GM18517 (cell line): ENCODE measurements around the gene ZNF512.
"Not testable (repeated sequence)": the region's sequence is repeated elsewhere in the genome, so short reads cannot be mapped to it uniquely, and the experiment has no call there.

Experiments used
- ATAC-seq: cut with Tn5 transposase; IDR thresholded peaks from one replicate; pipeline ENCODE4 v1.9.1; 2021; ENCODE audit warnings: mild to moderate bottlenecking, moderate library complexity; ENCODE audit not compliant: unreplicated experiment

Gene ZNF512

DNA sequence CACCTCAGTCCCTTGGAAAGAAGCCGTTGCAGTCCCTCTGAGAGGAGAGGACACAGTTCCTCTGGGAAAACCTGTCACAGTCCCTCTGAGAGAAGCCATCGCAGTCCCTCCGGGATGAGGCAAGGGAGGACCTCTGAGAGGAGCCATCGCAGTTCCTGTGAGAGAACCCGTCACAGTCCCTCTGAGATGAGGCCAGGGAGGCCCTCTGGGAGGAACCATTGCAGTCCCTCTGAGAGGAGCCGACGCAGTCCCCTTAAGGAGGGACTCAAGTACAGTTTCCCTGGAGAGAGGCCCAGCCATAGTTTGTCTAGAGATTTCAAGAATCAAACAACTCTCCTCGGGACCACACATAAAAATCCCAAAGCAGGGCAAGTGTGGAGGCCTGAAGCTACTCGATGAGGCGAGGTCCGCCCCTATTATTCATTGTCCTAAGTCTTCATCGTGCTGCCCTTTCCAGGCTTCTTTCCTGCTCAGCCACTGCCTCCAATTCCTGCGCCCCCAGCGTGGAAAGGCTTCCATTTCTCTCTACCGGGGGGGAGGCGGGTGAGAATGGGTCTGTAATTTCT is 630 bp upstream of the ZNF512 start:
- ATAC-seq: no peak

DNA sequence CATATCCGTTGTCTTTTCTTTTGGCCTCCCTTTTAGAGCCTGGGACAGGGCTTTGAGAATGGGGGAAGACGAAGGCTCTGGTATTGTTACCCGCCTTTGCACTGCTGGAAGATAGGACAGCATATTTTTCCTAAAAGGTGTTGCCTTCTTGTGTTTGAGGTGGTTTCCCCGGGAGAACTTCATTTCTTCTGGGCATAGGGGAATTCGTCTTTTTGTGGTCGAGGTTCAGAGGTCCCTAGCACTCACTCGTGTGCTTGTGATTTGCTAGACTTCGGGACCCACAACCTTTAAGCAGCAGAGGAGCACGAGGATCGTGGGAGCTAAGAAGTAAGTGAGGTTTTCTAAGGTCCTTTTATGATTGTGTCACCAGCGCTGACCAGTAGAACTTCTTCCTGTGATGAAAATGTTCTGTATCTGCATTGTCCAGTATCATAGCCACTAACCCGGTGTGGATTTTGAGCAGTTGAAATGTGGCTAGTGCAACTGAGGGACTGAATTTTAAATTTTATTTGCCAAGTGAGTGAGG is 611 bp downstream of the ZNF512 start:
- ATAC-seq: no peak

DNA sequence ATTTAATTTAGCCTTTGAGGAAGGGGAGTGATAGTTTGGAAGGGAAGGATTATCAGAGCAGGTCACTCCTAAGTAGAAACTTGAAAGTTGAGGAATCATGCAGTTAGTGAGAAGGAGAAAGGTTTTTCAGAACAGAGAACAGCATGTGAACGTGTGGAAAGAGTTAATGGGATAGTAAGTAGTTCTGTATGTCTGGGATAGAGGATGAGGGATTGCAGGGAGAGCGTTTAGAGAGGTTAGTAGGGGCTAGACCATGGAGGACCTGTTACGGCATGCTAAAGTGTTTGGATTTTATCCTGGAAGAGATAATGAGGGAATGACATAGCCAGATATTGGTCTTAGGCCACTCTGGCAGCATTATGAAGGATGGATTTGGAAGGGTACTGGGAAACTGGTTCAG is 1.8 kb downstream of the ZNF512 start:
- no peak for ATAC-seq

DNA sequence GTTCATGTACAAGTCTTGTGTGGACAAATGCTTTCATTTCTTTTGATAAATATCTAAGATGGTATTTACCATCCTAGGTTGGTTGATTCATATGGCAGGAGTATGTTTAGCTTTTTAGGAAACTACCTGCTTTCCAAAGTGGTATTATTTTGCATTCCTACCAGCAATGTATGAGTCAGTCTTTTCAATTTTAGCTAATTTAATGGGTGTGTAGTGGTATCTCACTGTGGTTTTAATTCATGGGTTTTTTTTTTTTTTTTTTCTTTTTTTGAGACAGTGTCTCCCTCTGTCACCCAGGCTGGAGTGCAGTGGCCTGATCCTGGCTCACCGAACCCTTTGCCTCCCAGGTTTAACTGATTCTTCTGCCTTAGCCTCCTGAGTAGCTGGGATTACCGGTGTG is 4.2 kb downstream of the ZNF512 start:
- no peak for ATAC-seq

DNA sequence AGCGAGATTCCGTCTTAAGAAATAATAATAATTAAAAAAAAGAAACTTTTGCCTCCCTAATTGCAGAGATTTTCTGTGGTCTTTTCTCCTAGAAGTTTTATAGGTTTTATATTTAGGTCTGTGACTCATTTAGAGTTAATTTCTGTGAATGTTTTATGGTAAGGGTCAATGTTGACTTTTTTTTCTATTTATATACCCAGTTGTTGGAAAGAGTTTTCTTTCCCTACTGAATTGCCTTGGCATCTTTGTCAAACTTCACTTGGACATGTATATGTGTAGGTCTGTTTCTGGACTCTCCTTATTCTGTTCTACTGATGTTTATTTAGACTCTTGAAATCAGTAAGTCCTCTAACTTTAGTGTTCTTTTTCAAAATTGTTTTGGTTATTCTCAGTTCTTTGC is 5.5 kb downstream of the ZNF512 start:
- no peak for ATAC-seq

DNA sequence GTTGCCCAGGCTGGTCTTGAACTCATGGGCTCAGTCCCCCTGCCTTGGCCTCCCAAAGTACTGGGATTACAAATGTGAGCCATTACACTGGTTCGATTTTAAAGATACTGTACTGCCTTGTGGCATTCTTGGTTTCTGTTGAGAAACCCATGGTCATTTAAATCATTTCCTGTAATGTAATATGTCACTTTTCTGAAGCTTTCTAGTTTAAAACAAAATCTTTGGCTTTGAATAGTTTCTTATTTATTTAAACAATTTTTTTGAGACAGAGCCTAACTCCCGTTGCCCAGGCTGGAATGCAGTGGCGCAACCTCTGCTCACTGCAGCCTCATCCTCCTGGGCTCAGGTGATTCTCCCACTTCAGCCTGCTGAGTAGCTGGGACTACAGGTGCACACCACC is 8.9 kb downstream of the ZNF512 start:
- no peak for ATAC-seq

DNA sequence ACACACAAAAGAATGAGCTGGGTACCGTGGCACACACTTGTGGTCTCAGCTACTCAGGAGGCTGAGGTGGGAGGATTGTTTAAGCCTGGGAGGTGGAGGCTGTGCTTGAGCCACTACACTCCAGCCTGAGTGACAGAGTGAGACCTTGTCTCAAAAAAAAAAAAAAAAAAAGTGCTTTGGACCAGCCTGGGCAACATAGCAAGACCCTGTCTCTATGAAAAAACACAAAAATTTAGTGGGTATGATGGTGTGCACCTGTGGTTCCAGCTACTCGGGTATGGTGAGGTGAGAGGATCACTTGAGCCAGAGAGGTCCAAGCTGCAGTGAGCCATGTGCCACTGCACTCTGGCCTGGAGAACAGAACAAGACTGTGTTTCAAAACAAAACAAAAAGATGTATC is 10.4 kb downstream of the ZNF512 start:
- ATAC-seq: no peak

DNA sequence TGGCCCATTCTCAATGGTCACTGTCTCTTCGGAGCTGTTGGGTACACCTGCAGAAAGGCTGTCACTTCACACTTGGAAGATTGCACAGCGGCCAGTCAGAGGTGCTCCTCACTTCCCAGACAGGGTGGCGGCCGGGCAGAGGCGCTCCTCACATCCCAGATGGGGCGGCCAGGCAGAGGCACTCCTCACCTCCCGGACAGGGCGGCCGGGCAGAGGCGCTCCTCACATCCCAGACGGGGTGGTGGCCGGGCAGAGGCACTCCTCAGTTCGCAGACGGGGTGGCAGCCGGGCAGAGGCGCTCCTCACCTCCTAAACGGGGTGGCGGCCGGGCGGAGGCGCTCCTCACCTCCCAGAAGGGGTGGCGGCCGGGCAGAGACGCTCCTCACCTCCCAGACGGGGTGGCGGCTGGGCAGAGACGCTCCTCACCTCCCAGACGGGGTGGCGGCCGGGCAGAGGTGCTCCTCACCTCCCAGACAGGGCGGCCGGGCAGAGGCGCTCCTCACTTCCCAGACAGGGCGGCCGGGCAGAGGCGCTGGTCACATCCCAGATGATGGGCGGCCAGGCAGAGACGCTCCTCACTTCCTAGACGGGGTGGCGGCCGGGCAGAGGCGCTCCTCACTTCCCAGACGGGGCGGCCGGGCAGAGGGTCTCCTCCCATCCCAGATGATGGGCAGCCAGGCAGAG is 11.3 kb downstream of the ZNF512 start:
- ATAC-seq: not testable (repeated sequence)

DNA sequence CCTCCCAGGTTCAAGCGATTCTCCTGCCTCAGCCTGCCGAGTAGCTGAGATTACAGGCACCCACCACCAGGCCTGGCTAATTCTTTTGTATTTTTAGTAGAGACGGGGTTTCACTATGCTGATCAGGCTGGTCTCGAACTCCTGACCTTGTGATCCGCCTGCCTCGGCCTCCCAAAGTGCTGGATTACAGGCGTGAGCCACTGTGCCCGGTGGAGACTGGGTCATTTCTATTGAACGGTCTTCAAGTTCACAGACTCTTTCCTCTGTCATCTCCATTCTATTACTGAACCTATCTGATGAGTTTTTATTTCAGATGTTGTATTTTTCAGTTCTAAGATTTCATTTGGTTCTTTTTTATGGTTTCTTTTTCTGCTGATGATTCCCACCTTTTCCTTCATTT is 12.6 kb downstream of the ZNF512 start:
- ATAC-seq: not testable (repeated sequence)

DNA sequence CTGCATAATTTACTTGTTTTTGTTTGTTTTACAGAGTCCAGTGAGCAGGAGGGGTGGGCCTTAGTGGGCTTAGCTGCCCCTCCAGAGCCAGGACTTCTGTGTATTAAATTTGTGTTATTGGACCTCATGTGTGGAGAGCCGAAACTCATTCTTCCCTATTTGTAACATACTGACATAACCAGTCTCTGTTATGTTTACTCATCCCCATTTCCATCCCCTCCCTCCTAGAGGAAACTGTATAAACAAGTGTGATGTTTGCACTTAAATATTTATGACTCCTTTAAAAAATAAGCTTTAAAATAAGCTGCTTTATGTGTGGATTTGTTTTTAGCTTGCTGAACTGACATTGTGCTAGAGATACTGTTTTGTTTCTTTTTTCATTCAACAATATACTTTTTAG is 13.8 kb downstream of the ZNF512 start:
- no peak for ATAC-seq

DNA sequence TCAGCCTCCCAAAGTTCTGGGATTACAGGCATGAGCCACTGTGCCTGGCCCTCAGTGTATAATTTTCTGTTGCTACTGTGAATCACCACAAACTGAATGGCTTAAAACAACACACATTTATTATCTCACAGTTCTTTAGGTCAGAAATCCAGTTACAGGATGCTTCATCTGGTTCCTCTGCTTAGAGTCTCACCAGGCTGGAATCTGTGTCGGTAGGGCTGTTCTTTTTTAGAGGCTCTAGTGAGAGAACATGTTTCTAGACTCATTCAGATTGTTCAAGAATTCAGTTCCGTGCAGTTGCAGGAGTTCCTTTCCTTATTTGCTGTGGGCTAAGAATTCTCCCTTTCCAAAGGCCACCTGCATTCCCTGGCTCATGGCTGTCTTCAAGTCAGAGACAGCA is 23.8 kb downstream of the ZNF512 start:
- no peak for ATAC-seq

DNA sequence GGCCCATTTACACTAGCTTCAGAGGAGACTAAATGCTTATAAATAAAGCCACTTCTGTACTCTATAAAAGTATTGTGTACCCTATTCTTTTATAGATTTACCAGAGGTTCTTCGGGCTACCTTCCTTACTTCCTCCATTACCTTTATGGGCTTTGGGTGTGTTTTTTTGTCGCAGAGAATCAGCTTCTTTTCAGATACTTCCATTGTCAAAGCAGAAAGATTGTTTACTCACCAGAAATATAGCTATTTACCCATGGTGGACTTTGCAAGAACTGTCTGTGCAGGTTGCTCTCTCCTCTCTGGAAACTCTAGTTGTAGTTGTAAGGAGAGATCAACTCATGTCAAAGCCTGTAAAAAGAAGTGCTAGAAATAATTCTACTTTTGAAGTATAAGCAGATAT is 31.1 kb downstream of the ZNF512 start:
- ATAC-seq: no peak

DNA sequence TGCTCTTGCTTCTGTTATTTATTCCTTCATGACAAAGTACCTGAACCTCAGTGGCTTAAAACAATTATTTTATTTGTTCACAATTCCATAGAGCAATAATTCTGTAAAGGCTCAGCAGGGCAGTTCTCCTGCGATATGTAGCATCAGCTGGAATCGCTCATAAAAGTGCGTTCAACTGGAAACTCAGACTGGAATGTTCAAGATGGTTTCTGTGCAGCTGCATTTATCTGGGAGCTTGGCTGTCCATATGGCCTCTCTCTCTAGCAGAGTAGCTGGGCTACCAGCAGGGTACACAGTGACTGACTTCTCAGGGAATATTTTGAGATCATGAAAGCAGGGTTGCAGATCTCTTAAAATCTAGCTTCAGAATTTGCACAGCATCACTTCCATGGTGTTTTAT is 32.5 kb downstream of the ZNF512 start:
- ATAC-seq: no peak

DNA sequence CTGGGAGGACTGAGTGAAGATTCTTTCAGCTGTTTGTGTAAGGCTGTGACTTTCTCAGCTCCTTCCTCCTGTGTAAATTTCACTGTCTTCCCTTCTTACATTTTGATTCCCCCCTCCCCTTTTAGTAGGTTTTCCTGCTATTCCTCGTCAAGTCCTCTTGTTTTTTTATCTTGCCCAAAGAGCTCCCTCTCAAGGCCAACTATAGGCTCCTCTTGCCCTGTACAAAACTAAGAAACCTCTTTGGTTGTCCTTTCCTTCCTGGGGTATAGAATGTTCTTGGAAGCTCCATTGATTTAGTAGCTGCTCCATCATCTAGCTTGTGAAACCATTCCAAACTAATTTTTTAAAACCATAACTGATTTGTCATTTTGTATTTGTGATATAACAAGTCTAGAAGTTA is 38.7 kb downstream of the ZNF512 start:
- no peak for ATAC-seq

DNA sequence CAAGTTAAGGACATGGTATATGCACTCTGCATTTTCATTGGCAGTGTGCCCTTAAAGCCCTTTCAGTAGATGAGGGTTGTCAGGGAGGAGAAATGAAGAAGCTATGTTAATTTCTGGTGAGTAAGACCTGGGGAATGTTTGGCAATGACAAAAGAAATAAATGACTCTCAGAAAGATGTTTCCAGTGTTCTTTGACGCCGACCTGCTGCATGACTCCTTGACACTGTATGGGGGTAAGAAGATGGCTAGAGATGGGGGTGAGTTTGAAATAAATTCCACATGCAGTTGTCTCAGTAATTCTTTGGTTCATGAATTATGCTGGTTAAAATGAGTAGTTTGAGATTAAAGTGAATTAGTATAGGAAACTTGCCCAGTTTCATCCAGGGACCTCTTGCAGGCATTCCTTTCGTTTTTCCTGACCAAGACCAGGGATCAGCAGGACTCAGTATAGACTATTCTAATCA is 40.1 kb downstream of the ZNF512 start:
- ATAC-seq: no peak

DNA sequence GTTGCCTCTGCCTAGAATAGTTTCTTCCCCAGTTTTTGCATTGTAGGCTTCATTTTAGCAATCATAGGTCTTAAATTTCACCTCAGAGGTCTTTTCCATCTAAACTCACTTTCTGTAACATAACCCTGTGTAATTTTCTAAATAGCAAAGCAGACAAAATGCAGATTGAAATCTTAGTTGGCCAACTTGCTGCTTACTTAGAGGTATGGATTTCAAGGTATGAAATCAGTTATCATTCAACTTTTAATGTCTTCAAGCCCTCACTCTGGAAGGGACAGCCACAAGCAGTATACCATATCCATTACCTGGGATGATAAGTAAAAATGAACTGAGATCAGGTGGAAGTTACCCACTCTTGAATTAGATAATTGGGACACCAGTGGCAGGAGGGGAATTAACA is 42.1 kb downstream of the ZNF512 start:
- ATAC-seq: no peak

DNA sequence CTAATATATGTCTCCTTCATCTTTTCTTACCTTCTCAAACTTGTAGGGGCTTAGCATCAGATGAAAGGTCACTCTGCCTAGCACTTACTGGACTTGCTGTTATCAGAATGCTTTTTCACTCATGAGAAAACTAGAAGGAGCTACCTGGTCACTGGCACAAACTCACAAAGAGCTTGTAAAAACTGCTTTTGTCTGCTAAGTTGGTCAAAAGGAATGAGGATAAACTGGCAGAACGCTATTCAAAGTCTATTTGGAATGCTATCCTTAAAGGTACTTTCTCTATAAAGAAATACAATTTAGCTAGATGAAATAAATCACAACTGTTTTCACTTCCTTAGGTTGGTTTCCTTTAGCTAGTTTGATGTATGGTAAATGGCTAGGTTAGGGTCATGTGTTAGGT is 43.5 kb downstream of the ZNF512 start:
- ATAC-seq: not testable (repeated sequence)

DNA sequence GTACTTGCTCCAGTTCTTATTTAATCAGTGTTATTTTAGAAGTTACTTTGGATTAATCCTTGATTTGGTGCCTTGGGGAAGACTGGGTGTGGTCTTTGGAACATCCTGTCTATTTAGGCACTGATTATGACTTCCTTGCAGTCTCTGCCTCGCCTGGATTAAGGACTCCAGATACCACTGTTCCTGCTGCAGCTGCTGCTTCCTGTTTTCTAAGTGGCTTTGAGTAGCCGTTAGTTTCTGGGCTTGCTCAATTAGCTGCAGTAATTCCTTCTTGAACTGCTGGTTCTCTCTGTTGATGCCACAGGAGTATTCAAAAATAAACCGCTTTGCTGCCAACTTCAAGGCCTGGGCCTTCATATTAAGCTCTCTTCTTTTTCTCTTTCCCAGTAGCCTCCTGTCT is 44.1 kb downstream of the ZNF512 start:
- not testable (repeated sequence) for ATAC-seq

DNA sequence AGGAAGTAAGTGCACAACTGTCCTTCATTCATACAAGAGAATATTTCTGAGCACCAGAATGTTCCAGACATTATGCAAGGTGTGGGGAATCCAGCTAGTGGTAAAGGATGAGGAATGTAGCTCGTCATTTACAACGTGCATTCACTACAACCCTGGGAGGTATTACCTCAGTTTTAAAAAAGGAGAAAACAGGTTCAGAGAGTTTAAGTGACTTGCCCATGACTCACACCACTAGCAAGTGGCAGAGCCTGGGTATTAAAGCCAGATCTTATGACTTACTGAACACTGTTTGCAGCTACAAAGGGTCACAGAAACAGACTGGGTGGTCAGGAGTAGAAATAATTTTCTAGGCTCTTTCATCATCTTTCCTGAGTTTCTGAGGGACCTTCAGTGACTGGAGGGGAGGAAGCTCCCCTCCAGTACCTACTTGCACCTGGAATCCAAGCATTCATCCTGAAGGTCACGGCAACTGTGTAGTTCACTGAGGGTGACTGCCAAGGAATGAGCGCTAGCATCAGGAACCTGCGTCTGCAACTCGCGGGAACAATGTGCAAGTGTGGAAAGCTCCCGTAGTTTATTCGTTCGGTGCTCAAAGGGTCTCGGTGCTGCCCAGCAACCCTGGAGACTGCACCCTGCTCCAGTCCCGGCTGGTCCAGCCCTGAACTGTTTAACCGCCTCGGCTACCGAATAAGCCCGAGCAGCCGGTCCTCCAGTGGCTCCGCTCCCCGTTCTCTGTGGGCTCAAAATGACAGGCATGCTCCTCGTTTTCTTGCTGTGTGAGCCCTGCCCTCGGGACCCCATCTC is 45.3 kb downstream of the ZNF512 start:
- peak; percentile 26 for ATAC-seq

DNA sequence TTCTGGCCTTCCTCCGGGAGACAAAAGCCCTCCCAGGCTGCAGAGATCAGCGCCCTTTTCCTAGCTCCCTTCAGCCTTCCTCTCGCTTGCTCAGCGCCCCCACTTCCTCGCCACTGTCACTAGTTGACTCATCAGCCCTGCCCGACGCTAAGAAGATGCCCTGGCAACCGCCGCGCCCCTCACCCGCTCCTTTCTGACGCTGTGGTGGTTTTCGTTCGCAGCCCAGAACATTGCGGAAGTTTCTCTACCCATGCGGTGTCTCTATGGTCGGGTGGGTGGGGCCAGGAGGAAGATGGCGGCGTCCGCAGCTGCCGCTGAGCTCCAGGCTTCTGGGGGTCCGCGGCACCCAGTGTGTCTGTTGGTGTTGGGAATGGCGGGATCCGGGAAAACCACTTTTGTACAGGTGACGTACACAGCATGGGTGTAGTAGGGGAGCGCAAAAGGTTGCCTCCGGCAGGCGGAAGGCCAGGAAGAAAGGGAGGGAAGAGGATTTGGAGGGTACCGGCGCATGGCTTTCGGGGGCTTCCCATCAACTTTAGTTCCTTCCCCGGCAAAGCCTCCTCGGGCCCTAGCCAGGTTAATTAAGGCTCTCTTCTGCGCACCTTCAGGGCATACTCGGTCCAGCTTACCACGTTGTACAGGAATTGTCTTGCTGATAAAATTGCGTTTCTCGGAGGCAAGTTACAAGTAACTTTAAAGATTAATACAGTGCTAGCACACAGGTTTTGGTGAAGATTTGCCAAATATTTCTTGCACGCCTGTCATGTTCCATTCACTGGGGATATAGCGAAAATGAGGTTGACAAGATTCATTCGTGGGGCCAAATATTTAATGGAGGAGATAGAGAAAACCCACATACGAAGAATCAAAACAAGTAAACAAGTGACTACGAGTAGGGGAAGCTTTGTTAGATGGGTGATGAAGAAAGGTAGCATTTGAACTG is 46.2 kb downstream of the ZNF512 start, which contains the start of the genes CCDC121 and GPN1:
Gene CCDC121 (minus strand): TSS at position 246 of the 943 bp plus-strand sequence. CDS start 1,213 bp downstream, outside the sequence.
Gene GPN1 (plus strand): TSS at position 284 of the 943 bp plus-strand sequence. CDS start 9 bp downstream, at position 293.
- peak; percentile 99 for ATAC-seq
